Measurements from ENCODE around the gene PPT2.
"Not testable (repeated sequence)": the region's sequence is repeated elsewhere in the genome, so short reads cannot be mapped to it uniquely, and the experiment has no call there.

The PPT2 gene

GRCh38 chr6:32177788-32178546 lies 24.0 kb downstream of the PPT2 start, which contains the start of gene RNF5:
Gene RNF5 (plus strand): TSS chr6:32178405. CDS start chr6:32178512, 107 bp downstream.
- peak; percentile 89 for DNase-seq

- DNase-seq: no peak
These were observed 24.9 kb downstream of the PPT2 start for GRCh38 chr6:32178547-32179440.

DNA sequence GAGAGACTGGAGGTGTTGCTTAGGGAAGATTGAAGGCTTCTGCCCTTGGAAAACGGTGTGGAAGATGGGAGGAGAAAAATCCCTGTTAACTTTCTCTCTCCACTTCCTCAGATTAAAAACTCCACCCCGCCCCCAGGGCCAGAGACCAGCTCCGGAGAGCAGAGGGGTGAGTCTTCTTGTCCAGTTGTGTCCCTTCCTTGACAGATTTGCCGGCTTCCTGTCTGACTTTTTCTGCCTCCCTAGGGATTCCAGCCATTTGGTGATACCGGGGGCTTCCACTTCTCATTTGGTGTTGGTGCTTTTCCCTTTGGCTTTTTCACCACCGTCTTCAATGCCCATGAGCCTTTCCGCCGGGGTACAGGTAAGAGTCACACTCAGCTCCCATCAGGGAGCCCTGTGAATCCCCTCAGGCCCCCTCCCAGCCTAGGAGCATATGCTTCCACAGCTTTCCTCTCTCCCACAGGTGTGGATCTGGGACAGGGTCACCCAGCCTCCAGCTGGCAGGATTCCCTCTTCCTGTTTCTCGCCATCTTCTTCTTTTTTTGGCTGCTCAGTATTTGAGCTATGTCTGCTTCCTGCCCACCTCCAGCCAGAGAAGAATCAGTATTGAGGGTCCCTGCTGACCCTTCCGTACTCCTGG lies 25.9 kb downstream of the PPT2 start:
- DNase-seq: no peak

DNA sequence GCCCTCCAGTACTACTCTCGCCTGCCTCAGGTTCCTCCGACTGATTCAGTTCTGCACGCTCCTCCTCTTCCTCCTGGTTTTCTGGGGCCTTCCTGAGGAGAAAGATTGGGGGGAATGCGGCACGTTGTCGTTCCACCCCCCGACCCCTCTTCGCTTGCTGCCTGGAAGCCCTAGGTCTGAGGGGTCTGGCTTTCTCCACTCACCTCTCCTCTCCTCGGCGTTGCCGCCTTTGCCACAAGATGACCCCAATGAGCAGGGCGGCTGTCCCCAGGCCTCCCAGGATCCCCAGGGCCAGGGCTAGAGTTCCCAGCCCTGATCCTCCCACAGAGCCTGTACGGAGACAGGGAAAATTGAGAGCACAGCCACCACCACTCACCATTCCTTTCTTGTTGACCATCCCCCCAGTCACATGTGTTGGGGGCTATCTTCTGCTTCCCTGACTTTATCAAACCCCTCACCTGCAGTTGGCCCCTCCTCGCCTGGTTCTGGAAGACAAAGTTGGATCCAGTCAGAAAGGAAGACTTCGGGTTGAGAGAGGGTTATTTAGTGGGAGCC lies 27.3 kb downstream of the PPT2 start:
- no peak for DNase-seq

GRCh38 chr6:32181915-32182529 lies 28.1 kb downstream of the PPT2 start:
- no peak for DNase-seq

- DNase-seq: no peak
These were observed 28.6 kb downstream of the PPT2 start for GRCh38 chr6:32182555-32182981.

- no peak for DNase-seq
These were observed 29.1 kb downstream of the PPT2 start for GRCh38 chr6:32183030-32183429.

GRCh38 chr6:32183483-32184083 lies 29.6 kb downstream of the PPT2 start:
- DNase-seq: no peak

DNA sequence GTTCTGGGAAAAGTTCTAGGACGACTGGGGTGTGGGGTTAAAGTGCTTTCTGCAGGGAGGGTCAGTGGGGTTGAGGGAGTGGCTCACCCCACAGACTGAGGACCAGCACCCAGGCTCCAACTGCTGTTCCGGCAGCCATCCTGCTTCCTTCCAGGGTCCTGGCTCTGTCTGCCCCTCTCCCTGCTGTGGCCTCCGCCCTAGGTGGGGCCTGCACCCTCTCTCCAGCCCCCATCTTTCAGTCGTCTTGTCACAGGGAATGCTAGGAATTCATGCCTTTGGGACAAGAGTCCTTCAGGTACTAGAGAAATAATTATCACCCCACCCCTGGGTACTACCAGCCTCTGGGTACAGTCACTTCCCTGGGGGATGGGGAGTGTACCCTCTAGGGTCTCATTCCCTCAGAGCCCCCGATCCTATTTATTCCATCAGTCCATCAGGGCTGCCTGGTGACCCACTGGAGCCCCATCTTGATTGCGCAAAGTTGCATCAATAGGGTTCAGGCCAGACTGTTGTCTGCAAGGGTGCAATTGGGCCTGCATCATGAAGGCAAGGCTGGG lies 30.2 kb downstream of the PPT2 start, which contains the start of gene AGER:
Gene AGER, minus strand, starts transcription at position 170 of the 557 bp plus-strand sequence. Its CDS starts 31 bp downstream, at position 139.
- no peak for DNase-seq

DNA sequence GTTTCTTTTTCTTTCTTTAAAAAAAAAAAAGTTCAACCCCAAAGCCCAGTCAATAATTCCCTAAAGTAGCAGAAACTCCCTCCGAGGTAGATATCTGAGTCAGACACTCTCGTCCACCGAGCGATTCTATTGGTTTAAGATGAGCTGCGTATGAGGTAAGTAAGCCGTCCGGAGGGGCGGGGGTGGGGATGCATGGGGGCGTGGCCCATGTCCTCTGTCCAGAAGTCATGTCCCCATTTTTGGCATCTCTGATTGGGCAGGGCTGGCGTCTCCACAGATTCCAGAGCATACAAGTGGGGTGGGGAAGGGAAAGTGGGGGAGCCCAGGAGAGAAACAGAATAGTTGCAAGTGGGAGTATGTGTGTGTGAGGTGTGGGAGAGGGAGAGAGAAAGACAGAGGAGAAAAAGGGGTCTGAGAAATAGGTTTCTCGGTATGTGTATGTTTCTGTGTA lies 31.8 kb downstream of the PPT2 start:
- peak; percentile 39 for DNase-seq

DNA sequence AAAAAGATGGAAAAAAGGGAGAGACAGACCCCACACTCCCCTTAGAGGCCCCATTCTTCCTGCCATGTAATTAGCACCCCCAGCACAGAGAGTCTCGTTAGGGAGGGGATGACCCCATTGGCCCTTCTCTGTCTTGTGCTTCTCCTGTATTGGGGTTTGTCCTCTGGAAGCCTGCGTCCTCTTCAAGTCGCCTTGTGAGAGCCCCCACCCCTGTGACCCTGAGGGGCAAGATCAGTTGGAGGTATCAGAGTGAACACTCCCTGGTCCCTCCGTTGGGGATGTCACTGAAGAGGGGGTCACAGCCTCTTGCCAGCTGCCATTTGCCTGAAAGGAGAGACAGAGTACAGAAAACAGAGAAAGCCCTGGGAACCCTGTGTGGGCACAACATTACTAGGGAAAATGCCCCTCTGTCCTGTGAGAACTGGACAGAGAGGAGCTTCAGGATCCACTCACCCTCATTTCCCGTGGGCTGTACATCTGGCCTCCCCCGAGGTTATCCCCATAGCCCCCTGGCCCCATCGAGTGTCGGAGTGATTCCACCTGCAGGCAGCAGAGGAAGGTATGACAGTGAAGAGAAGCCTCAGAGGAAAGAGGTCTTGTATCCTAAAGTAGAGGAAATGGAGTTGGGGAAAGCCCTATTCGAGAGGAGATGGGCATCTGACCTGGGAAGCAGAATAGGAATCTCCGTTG lies 32.4 kb downstream of the PPT2 start:
- DNase-seq: not testable (repeated sequence)

DNA sequence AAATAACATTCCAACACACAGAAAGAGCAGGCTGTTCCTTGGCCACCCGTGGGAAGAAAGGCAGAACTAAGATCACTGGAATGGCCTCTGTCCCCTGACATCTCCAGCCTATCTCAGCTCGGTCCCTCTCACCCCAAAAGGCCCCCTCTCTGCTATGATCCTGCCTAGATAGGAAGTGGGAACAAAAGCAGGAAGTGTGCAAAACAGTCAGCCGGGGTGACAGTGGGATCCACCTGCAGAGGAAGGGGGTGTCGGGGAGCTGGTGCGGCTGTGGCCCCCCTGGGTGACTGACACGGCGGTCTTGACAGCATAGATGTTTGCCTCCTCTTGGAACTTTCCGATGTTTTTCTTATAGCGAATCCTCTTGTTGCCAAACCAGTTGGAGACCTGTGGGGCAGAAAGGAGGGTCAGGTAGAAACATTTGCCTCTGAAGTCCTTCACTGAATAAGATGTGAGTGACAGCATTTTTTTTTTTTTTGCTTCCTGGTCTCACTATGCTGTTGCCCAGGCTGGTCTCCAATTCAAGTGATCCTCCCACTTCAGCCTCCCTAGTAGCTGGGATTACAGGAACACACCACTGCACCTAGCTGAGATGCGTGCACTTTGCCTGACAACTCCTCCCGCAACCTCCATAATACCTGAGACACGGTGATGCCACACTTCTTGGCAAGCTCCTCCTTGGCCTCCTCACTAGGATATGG lies 33.2 kb downstream of the PPT2 start:
- no peak for DNase-seq

GRCh38 chr6:32187725-32188380 lies 33.9 kb downstream of the PPT2 start:
- not testable (repeated sequence) for DNase-seq

GRCh38 chr6:32188381-32189068 lies 34.6 kb downstream of the PPT2 start:
- DNase-seq: no peak

DNA sequence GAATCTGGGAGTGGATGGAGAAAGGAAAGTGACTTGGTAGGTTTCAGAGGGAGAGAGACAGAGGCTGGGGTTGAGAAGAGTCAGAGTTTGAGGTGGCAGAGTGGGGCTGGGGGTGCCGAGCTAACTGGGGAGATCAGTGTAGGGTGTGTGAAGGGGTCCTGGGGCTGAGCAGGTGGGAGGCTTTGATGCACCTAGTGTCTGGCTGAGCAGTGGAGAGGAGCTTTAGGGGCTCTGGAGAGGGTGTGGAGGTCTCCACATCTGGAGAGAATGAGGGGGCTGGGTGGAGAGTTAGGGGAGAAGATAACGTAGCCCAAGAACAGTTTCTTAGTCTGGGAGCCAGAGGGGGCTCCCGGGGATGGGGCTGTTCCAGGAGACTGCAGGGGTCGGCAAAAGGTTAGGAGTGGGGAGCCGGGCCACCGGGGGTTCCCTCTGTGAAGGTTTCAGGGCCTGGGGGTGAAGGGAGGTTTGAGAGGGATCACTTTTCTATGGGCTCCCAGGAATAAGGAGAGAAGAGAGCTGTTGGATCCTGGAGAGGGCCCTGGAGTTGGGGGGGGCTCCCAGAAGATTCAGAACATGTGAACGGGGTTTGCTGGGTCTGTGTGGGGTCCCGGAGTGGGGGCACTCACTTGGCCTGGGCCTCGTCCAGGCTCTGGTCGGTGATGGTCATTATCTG lies 35.3 kb downstream of the PPT2 start:
- DNase-seq: no peak

DNA sequence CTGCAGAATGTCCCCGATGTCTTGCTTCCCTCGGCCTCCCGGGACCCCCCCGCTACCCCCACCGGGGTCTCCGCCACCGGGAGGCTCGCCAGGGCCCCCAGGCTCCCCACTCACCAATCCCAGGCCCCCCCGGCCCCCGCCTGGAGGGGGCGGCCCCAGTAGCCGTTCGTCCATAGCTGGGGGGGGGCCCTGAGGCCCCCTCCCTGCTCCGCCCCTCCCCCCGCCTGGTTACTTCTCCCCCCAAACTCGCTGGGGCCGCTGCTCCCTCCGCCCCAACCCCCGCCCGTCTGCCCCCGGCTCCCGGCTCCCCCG lies 35.8 kb downstream of the PPT2 start:
- no peak for DNase-seq

- DNase-seq: peak; percentile 77
These were observed 36.3 kb downstream of the PPT2 start, which contains the start of gene PBX2 for GRCh38 chr6:32190054-32190851. Gene PBX2 (minus strand): TSS chr6:32190202. CDS start chr6:32189915, 287 bp downstream.

Data from activated effector memory CD4-positive, alpha-beta T cell treated with Interleukin-2 at 50 U/mL for 16 hours (primary cell).